GM18909 (cell line): ENCODE data around the gene FUT8.
"Not testable (repeated sequence)": the region's sequence is repeated elsewhere in the genome, so short reads cannot be mapped to it uniquely, and the experiment has no call there.

Experiments
- ATAC-seq: cut with Tn5 transposase; IDR thresholded peaks from one replicate; pipeline ENCODE4 v1.9.1; 2021; ENCODE audit warnings: mild to moderate bottlenecking; ENCODE audit not compliant: unreplicated experiment, poor library complexity

The FUT8 gene

DNA sequence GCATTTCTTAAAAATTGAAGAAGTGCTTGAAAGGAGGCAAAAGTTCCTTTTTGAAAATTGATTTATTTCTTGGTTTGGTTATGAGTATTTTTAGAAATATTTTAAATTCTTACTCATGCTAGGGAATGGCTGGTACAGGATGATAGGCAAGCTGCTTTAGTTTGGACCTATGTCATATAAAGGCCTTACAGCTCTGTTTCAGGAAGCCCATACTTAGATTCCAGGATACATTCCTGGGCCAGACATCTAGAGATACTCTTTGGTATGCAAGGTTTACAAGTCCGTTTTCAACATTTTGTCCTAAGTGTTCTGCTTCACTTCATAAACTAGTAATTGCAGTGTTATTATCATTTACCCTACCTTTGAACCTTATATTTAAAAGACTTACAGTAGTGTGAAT is 186.8 kb downstream of the FUT8 start:
- ATAC-seq = no peak

- no peak for ATAC-seq
These were observed 188.2 kb downstream of the FUT8 start for GRCh38 chr14:65600742-65601141.

DNA sequence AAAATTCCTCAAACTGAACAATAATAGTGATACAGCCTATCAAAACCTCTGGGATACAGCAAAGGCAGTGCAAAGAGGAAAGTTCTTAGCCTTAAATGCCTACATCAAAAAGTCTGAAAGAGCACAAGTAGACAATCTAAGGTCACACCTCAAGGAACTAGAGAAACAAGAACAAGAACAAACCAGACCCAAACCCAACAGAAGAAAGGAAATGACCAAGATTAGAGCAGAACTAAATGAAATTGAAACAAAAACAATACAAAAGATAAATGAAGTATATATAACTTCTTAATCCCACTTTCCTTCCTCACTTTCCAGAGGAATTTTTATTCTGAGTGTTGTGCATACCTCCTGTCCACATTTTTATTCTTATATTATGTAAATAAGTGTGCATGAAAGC is 192.0 kb downstream of the FUT8 start:
- no peak for ATAC-seq

DNA sequence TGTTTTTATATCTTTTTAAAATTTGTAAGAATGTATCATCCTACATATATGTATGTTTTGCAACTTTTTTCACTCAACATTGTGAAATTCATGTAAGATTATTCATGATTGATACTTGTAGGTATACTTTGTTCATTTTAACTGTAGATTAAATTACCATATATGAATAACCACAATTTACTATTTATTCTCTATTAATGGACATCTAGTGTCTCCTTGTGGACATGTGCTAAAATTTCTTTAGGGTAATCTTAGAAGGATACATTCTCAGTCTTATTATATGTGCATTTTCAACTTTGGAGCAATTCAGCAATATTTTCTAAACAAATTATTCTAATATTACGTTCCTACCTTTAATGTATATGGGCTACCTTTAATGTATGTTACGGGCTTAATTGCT is 192.4 kb downstream of the FUT8 start:
- no peak for ATAC-seq

DNA sequence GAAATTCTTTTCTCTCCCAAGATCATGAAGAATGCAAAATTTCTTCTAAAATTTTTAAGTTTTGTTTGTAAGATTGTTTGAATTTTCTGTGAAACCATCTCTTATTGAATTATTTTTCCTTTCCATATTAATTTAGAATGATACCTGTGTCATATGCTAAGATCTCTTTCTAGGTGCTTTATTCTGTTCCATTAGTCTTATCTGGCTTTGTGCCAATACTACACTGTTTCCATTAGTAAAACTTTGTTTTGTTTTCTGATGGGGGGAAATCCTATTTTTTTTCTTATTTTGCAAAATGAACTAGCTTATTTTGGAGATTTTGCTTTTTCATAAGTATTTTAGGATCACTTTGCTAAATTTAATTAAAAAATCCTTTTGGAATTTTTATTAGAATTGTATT is 193.9 kb downstream of the FUT8 start:
- ATAC-seq = no peak

- no peak for ATAC-seq
These were observed 200.7 kb downstream of the FUT8 start for GRCh38 chr14:65613131-65613650.

DNA sequence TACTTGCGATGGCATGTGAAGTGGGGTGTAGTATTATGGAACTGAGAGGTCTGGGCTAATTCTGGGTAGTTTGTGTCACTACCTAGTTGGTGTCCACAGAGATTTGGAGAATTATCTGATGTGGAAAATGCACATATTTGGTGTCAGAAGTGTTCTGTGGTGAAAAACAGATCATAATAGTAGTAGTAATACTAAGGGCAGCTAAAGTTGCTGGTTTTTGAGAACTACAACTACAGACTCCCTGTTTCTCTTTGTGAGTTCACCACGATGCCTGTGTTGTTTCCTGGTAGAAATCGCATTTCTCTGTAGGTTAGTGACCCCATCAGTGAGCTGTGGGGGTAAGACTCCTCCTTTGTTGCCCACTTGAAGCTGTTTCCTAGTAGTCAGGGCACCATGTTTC is 206.5 kb downstream of the FUT8 start:
- no peak for ATAC-seq

- no peak for ATAC-seq
These were observed 207.7 kb downstream of the FUT8 start for GRCh38 chr14:65620195-65620594.

DNA sequence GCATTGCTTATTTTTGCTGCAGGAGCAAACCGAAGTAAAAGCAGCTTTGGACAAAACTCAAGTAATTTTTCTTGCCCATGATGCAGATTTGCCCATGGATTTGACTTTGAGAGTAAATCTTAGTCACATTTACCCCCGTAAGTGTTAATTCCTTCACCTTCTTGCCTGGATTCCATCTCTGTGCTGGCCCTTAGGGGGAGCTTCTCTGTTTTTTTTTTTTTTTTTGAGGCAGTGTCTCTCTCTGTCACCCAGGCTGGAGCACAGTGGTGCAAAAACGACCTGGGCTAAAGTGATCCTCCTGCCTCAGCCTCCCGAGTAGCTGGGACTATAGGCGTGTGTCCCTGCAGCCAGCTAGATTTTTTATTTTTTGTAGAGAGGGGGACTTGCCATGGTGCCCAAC is 210.2 kb downstream of the FUT8 start:
- no peak for ATAC-seq

DNA sequence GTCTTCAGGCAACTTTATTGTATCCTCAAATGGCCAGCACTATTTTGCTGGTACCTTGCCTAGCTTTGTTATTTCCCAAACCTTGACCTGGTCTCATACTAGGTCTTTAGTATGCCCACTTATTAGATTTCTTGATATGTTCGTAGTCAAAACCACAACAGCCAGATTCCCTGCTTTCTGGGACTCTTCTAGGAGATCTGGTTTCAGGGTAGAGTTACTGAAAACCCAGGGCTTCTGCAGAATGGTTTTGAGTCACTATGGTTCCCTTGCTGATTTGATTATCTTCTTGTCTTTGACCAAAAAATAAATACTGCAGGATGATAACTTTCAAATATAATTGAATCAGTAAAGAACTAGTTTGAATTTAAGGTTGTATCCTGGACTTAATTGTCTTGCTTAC is 211.2 kb downstream of the FUT8 start:
- no peak for ATAC-seq

DNA sequence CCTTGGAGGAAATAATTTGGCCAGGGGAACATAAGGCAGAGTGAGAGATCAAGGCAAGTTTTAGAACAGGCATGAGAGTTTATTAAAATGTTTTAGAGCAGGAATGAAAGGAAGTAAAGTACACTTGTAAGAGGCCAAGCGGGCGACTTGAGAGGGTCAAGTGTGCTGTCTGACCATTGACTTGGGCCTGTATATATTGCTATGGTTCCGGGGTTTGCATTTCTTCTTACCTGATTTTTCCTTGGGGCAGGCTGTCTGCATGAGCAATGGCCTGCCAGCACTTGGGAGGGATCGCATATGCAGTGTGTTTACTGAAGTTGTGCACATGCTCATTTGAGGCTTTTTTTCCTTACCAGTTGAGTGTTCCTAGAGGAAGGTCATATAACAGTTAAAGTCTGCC is 214.8 kb downstream of the FUT8 start:
- no peak for ATAC-seq

GRCh38 chr14:65628664-65629063 is 216.1 kb downstream of the FUT8 start:
- no peak for ATAC-seq

DNA sequence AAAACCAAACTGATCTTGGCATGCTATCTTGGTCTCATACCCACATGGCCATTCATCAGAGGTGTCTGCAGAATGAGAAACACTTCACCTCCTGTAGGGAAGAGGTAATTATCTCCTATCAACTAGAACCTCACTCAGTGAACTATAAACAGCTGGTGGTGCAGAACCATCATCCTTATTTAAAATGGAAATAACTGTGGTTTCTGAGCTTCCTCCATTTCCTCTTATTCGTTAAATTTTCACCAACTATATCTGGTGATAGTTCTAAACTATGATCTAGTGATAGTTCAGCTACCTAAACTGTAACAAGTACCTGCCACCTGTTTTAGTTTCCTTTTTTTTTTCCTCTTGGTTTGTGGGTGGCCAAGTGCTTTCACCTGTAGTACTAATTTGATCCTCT is 218.5 kb downstream of the FUT8 start:
- ATAC-seq = peak; percentile 50

DNA sequence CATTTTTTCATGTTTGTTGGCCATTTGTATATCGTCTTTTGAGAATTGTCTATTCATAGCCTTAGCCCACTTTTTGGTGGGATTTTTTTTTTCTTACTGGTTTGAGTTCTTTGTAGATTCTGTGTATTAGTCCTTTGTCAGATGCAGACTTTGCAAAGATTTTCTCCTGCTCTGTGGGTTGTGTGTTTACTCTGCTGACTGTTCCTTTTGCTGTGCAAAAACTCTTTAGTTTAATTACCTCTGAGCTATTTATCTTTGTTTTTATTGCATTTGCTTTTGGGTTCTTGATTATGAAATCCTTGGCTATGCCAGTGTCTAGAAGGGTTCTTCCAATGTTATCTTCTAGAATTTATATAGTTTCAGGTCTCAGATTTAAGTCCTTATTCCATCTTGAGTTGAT is 220.0 kb downstream of the FUT8 start:
- ATAC-seq = no peak

GRCh38 chr14:65633666-65634065 is 221.1 kb downstream of the FUT8 start:
- ATAC-seq = not testable (repeated sequence)

DNA sequence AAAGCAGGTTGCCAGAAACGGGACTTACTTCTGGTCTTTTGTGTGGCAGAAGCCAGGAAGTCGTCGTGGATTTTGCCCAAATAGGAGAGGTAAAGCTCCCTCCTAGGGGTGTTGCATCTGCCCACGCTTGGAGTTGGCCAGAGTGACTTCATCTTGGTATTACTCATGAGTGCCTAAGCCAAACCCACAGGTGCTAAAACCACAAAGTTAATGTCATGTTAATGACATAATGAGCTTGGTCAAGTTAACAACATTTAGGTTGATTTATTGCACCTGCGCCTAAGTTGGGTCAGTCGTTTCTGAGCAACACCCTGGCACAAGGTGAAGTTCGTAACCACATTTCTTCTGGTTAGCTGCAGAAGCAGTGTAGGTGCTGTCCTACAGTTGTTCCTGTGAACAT is 225.2 kb downstream of the FUT8 start:
- ATAC-seq = peak; percentile 93

DNA sequence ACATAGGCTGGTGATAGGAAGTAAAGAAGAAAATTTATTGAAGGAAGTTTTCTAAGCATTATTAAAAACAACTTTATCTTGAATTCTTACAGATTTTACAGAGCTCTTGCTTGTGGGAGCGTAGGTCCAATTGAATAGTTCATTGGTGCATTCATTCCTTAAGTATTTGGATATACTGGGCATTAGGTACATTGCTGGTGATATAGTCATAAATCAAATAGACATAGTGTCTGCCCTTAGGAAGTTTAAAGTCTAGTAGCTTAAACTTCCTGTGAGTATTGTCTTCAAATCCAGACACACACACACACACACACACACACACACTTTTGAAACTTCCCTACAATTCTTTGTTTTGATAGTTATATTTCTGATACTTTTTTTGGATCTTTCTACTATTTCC is 226.7 kb downstream of the FUT8 start:
- no peak for ATAC-seq

DNA sequence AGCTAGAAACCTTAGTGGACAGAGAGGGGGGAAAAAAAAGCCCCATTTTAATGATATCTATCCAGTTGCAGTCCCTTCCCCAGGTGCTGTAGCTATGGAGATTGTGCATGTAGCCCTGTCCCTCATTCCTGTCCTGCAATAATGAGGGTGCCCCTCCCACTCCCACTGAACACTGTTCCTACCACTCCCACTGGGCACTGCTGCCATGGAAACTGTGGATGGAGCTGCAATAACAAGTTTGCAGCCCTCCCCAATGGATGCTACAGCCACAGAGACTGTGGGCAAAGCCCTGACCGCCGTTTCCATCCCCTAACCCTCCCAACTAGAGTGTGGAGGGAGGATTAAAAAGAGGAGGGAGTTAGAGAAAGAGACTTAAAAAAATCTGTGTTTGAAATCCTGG is 238.3 kb downstream of the FUT8 start:
- no peak for ATAC-seq

GRCh38 chr14:65656554-65656953 is 244.0 kb downstream of the FUT8 start:
- no peak for ATAC-seq

GRCh38 chr14:65658202-65658601 is 245.7 kb downstream of the FUT8 start:
- no peak for ATAC-seq

- ATAC-seq = no peak
These were observed 249.3 kb downstream of the FUT8 start for GRCh38 chr14:65661865-65662264.

GRCh38 chr14:65664436-65664835 is 251.9 kb downstream of the FUT8 start:
- no peak for ATAC-seq

DNA sequence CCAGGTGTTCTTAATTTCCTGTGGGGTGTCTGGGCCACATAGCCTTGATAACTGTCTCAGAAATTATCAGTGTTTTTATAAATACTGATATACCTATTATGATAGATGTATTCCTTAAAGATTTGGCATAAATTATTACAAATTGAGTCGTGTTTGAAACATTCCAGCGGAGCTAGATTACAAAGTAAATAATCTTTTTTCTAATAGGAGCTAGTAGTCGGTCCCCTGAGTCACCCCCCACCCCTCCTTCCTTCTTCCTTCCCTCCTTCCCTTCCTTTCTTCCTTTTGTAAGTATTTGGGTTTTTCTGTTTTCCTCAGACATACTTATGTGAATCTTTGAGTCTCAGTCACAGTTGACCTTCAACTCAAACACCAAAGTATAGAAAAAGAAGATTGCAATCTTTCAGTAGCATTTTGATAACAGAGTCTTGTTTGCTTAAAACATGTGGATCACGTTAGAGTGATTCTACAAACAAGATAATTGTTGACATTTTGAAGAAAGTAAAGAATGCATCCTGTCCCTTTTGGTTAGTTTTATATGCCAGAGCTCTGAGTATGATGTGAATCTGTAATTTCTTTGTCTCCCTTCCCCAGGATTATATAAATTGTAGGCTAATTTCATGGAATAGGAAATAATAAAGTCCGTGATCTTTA is 264.0 kb downstream of the FUT8 start:
- ATAC-seq = no peak
